ENCODE measurements around the gene GRIN2A.
A peak's percentile ranks its signal among the peaks of the same experiment; 100 is the strongest.

GRIN2A gene

GRCh38 chr16:10172848-10173655 is 9.2 kb downstream of the GRIN2A start:
- no peak for TF ChIP-seq CTCF (IDR thresholded peaks at IDR 0.05; ENCODE audit: low read depth, low read length, missing control alignments)
- in situ Hi-C loops (cut with HindIII; ENCODE audit: low pct_ligation_motif_present, low sequenced_read_pairs), result no loop called here
- H3K27me3 ChIP-seq (replicated peaks), result no peaks in the 10 kb centered on the region
- no peak overlapping the region for H3K4me3 ChIP-seq (ENCODE audit: low read depth, low read length)
- H3K36me3 ChIP-seq (replicated peaks), result no peaks in the 10 kb centered on the region
- no peak overlapping the region for H3K27ac ChIP-seq
- peak; percentile 27 for DNase-seq

GRCh38 chr16:10171221-10171620 is 11.0 kb downstream of the GRIN2A start:
- in situ Hi-C loops (cut with HindIII; ENCODE audit: low pct_ligation_motif_present, low sequenced_read_pairs), result no loop called here

GRCh38 chr16:10169904-10170410 is 12.3 kb downstream of the GRIN2A start:
- H3K27ac ChIP-seq, result no peak overlapping the region
- H3K4me3 ChIP-seq (ENCODE audit: low read depth, low read length), result no peak overlapping the region
- DNase-seq, result no peak
- in situ Hi-C loops (cut with HindIII; ENCODE audit: low pct_ligation_motif_present, low sequenced_read_pairs), result no loop called here
- H3K36me3 ChIP-seq (replicated peaks), result no peaks in the 10 kb centered on the region
- H3K27me3 ChIP-seq (replicated peaks), result no peaks in the 10 kb centered on the region
- no peak for TF ChIP-seq CTCF (IDR thresholded peaks at IDR 0.05; ENCODE audit: low read depth, low read length, missing control alignments)

More at GRCh38 chr16:10171221-10171620, 11.0 kb downstream of the GRIN2A start:
- H3K27me3 ChIP-seq (replicated peaks), result no peaks in the 10 kb centered on the region
- no peaks in the 10 kb centered on the region for H3K36me3 ChIP-seq (replicated peaks)
- H3K27ac ChIP-seq, result no peak overlapping the region
- TF ChIP-seq CTCF (IDR thresholded peaks at IDR 0.05; ENCODE audit: low read depth, low read length, missing control alignments), result no peak
- no peak for DNase-seq
- no peak overlapping the region for H3K4me3 ChIP-seq (ENCODE audit: low read depth, low read length)

DNA sequence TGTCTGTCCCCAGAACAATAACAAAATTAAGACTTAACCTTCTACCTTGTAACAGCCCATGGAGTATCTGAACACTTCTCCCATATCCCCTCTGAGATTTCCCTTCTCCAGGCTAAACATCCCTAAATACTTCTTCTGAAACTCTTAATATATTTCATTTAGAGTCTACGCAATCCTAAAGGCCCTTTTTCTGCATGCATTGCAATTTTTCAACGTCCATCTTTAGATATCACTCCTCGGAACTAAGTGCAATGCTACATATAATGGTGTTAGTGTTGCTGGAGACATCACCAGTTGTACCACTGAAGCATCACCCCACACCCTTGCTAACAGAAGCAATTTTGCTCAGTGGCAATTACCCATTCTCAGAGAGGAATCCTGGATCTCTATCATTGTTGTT is 13.2 kb downstream of the GRIN2A start:
- no peak for TF ChIP-seq CTCF (IDR thresholded peaks at IDR 0.05; ENCODE audit: low read depth, low read length, missing control alignments)
- Histone ChIP-seq H3K4me3 (ENCODE audit: low read depth, low read length) (no peak overlapping the region), H3K27me3 (replicated peaks) (no peaks in the 10 kb centered on the region), H3K27ac (no peak overlapping the region), H3K36me3 (replicated peaks) (no peaks in the 10 kb centered on the region)
- in situ Hi-C loops (cut with HindIII; ENCODE audit: low pct_ligation_motif_present, low sequenced_read_pairs), result no loop called here
- no peak for DNase-seq

DNA sequence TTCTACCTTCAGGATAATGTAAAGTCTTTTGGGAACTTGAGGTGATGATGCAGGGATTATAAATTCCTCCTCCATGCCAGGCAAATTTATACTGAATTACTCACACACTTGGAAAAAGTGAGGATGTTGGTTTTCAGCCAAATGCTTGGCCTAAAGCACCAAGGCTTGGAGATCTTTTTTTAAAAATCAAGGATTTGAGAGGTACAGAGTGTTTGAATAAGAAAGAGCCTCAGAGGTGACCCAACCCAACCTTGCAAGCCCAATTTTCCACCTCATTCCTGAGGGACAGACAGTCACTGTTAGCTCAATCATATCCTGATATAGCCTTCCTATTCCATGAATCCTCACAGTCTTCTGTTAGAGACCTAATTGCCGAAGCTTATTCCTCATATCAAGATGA is 14.0 kb downstream of the GRIN2A start:
- H3K4me3 ChIP-seq (ENCODE audit: low read depth, low read length), result no peak overlapping the region
- no peaks in the 10 kb centered on the region for H3K36me3 ChIP-seq (replicated peaks)
- H3K27me3 ChIP-seq (replicated peaks), result no peaks in the 10 kb centered on the region
- no peak overlapping the region for H3K27ac ChIP-seq
- in situ Hi-C loops (cut with HindIII; ENCODE audit: low pct_ligation_motif_present, low sequenced_read_pairs), result no loop called here
- no peak for TF ChIP-seq CTCF (IDR thresholded peaks at IDR 0.05; ENCODE audit: low read depth, low read length, missing control alignments)
- DNase-seq, result no peak
